GM18907 (cell line): ENCODE results near the gene FAM161A.
A peak's percentile ranks its signal among the peaks of the same experiment; 100 is the strongest.
"Not testable (repeated sequence)": the region's sequence is repeated elsewhere in the genome, so short reads cannot be mapped to it uniquely, and the experiment has no call there.

Experiments
- ATAC-seq: cut with Tn5 transposase; IDR thresholded peaks from one replicate; pipeline ENCODE4 v1.9.1; 2021; ENCODE audit warnings: mild to moderate bottlenecking, moderate library complexity; ENCODE audit not compliant: unreplicated experiment

FAM161A gene

GRCh38 chr2:61845320-61845719 lies 8.5 kb downstream of the FAM161A start:
- ATAC-seq = no peak

- no peak for ATAC-seq
Observed at GRCh38 chr2:61841286-61841685, 12.6 kb downstream of the FAM161A start.

- no peak for ATAC-seq
Observed at GRCh38 chr2:61834893-61835292, 19.0 kb downstream of the FAM161A start.

DNA sequence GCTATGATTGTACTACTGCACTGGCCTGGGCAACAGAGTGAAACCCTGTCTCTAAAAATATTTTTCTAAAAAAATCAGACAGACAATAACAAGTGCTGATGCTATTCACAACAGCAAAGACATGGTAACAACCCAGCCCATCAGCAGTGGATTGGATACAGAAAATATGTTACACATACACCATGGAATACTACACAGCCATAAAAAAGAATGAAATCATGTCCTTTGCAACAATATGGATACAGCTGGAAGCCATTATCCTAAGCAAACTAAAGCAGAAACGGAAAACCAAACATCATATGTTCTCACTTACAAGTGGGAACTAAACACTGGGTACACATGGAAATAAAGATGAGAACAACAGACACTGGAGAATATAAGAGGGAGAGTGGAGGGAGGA lies 19.9 kb downstream of the FAM161A start:
- ATAC-seq = no peak

DNA sequence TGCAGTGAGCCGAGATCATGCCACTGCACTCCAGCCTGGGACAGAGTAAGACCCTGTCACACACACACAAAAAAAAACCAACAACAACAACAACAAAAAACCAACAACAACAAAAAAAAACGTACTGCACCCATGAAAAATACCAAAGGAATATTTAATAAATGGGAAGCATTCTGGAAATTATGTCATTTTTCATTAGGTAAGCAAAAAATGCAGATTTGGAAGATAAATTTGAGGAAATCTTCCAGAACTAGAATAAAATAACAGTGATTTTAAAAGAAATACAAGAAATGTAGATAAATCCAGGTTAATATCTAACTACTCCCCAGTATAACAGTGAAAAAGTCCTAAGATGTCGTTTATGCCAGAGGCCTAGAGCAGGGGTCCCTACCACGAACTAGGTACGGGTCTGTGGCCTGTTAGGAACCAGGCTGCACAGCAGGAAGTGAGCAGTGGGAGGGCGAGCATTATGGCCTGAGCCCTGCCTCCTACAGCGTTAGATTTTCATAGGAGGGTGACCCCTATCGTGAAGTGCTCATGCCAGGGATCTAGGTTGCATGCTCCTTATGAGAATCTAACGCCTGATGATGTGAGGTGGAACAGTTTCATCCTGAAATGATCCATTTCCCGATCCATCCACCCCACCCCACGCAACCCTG lies 21.5 kb downstream of the FAM161A start:
- no peak for ATAC-seq

DNA sequence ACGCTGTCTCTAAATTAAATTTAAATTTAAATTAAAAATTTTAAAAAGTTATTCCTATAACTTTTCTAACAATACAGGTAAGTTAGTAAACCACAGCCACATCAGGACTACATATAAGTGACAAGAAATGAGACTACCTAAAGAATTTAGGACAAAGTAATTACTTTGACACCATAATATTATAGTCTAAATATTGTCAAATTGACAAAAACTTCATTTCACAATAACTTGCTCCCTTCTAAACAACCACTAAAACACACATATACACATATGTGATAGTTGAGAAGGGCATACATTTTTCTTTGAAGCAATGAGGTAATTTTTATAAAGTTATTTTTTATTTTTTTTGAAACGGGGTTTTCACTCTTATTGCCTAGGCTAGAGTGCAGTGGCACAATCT lies 31.6 kb downstream of the FAM161A start:
- no peak for ATAC-seq

DNA sequence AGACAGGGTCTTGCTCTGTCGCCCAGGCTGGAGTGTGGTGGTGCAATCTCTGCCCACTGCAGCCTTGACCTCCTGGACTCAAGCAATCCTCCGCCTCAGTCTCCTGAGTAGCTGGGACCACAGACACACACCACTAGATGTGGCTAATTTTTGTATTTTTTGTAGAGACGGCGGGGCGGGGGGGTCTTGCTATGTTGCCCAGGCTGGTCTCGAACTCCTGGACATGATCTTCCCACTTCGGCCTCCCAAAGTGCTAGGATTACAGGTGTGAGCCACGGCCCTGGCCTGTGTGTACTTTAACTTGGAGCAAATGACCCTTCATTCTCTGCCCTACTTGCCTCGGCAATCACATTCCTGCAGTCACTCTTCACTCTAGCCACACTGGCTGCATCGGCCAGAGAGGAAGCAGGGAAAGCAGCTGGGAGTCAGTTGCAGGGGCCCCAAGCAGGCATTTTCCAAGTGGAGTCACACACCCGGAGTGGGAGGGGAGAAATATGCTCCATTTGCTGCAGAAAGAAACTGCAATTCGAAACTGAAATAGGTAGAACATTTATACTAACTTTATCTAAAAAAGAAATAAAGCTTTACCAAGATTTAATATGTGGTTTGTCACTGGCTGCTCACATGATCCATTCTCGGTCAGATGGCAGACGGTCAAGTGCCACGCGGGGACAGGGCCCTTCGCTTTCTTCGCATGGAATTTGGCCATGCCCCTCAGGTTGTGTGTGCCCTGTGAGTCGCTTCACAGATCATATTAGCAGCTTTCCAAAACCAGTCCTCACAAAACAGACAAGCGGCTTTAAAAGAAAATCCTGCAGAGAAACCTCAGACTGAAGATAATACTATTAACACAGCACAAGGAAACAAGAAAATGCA lies 37.1 kb downstream of the FAM161A start:
- ATAC-seq = no peak

- no peak for ATAC-seq
Observed at GRCh38 chr2:61814539-61815160, 39.2 kb downstream of the FAM161A start.

- ATAC-seq = not testable (repeated sequence)
Observed at GRCh38 chr2:61813314-61813713, 40.5 kb downstream of the FAM161A start.

DNA sequence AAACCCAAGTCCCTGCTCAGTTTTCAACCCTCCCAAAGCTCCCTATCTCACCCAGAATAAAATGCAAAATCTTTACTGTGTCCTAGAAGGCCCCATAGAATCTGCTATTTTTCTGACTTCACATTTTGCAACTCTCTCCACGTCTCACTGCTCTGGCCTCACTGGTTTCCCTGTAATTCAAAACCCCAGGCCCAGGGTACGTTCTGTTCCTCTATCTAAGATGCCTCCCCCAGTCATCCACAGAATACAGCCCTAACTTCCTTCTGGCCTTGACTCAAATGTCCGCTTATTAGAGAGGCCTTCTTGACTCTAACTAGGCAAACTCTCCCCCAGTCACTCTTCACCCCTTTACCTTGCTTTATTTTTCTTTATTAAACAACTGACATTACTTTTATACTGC lies 42.0 kb downstream of the FAM161A start:
- ATAC-seq = no peak

DNA sequence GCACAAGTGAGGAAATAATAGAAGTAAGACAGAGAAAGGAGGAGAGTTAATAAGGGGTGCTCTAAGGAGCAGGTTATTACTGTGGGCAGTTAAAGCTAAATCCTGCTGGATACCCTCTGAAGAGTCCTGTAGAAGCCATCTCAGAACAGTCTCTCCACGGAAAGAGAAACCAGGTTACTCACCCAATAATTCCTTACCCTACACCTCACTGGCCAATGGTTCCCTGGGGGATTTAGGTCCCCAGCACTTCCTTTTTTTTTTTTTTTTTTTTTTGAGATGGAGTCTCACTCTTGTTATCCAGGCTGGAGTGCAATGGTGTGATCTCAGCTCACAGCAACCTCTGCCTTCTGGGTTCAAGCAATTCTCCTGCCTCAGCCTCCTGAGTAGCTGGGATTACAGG lies 43.7 kb downstream of the FAM161A start:
- ATAC-seq = not testable (repeated sequence)

DNA sequence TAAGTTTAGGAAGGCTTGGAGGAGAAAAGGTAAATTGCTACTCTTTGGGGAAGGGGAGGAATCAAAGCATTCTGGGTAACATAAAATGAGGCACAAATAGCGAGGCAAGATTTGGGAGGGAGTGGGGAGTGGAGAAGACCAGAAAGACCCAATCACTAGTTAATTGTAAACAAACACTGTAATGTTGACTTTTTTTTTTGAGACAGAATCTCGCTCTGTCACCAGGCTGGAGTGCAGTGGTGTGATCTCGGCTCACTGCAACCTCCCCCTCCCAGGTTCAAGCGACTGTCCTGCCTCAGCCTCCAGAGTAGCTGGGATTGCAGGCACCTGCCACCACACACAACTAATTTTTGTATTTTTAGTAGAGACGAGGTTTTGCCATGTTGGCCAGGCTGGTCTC lies 45.2 kb downstream of the FAM161A start:
- not testable (repeated sequence) for ATAC-seq

DNA sequence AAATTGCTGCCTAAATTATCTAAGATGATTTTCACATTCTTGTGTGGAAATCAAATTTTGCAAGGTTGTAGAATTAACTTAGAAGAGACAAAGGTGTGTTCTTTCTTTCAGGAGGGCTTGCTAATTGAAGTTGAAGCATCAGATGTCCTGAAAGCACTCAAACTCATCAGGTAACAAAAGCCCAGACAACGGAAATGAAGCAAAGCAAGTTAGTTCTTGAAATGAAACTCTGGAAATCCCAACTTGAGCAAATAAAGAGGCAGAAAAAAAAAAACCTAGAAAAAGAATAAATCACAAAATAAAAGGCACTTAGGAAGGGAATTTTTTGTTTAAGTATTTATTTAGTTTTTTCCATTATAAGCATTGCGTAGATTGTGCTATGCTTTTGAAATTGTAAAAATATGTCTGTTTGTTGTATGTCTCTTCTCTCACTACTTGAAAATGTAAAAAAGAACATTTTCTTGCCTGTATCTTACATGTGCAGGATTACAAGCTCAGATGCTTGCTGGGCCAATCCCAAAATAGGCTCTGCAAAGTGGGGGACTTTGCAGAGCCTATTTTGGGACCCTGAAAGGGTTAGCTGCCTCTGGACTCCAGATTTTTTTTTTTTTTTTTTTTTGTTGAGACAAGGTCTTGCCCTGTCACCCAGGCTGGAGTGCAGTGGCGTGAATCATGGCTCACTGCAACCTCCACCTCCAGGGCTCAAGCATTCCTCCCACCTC lies 46.7 kb downstream of the FAM161A start:
- no peak for ATAC-seq

DNA sequence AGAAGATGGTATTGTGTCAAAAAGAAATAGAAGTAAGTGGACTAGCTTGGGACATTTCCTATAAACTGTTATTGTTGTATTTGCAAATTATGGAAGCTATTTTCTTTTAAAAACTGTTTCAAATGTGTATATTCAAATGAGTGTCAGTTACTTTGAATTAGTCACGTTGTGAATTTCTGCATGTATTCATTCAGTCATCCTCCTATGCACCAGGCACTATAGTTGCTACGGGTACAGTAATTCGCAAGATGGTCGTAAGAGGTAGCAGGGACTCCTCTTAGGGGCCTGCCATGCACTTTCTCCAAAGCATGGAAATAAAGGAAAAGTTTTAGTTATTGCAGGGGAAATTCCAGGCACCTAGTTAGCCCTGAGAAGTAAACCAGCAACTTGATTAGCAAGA lies 51.3 kb downstream of the FAM161A start:
- no peak for ATAC-seq

DNA sequence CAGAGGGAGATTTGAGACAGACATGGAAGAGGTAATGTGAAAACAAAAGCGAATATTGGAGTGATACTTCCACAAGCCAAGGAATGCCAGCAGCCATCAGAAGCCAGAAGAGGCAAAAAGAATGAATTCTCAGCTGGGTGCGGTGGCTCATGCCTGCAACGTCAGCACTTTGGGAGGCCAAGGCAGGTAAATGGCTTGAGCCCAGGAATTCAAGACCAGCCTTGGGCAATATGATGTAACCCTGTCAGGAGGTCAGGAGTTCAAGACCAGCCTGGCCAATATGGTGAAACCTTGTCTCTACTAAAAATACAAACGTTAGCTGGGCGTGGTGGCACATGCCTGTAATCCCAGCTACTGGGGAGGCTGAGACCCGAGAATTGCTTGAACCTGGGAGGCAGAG lies 54.8 kb downstream of the FAM161A start:
- ATAC-seq = no peak

DNA sequence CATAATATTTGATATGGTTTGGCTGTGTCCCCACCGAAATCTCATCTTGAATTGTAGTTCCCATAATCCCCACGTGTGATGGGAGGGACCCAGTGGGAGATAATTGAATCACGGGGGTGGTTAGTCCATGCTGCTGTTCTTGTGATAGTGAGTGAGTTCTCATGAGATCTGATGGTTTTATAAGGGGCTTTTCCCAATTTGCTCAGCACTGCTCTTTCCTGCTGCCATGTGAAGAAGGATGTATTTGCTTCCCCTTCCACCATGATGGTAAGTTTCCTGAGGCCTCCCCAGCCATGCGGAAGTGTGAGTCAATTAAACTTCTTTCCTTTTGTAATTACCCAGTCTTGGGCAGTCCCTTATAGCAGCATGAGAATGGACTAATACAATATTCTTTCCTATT lies 56.4 kb downstream of the FAM161A start:
- not testable (repeated sequence) for ATAC-seq

DNA sequence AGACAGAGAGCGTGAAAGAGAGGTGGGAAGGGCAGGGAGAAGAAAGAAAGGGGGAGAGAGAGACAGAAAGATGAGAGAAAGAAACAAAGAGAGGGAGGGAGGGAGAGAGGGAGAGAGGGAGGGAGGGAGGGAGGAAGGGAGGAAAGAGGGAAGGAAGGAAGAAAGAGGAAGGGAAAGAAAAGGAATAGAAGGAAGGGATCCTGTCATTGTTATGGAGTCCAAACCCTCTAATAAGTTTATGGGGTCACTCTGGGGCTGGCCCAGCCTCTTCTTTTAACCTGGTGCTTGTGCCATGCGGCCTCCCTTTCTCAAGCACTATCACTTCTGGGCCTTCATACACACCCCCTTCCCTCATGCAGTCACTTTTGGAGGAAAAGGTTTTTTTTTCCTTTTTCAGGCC lies 58.5 kb downstream of the FAM161A start:
- no peak for ATAC-seq

- ATAC-seq = peak; percentile 73
Observed at GRCh38 chr2:61793389-61793836, 60.4 kb downstream of the FAM161A start.

DNA sequence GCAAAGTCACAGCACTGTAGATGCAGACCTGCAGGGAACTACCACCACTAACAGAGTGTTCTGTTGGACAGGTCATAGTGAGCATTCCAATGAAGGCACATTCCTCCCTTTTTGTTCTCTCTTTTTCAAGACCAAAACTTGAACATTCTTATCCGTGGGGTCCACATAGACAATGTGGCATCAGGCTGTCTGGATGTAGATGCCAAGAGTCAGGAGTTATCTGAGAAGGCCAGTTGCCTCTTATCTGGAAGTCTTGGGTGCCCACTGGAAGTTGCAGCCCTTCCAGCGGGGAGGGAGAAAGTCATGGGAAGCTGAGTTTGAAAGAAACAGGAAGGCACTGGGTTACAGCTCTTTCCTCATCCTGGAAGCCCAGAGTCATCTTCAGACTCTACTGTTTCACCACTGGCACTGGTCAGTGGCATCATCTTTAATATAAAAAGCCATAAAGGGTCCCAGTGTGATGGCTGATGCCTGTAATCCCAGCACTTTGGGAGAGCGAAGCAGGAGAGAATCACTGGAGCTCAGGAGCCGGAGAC lies 61.4 kb downstream of the FAM161A start:
- ATAC-seq = no peak

DNA sequence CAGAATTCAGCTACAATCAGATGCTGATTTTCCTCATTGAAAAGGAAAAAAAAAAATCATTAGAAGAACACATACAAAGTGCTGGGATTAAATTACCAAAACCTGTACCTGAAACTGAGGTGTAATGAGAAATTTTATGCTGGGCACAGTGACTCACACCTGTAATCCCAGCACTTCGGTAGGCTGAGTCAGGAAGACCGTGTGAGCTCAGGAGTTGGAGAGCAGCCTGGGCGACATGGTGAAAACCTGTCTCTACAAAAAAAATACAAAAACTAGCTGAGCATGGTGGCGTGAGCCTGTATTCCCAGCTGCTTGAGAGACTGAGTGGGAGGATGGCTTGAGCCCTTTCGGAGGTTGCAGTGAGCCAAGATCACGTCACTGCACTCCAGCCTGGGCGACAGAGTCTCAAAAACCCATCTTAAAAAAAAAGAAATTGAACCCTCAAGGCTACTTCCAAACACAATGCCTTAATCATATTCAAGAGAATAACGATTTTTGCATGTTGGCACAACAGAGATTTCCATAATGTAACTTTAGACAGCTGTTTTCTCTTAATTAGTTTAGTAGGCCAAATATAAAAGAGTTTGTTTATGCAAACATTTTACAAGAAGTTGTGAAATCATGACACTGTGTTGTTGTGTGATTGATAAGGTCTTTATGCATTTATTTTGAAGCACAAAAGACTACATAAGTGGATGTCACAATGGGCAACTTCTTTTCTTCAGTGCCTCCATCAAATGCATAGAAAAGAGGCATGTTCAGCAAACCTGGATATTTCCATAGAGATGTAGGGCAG lies 63.9 kb downstream of the FAM161A start:
- ATAC-seq = no peak
